Measurements from ENCODE around the gene RPA4. TPM values are rescaled to one million over a fixed set of nuclear protein-coding genes. Genes with fewer than 3 reads are reported as not detected.

RPA4 gene
- polyA plus RNA-seq, 5 donors = 0.15 to 0.29 (median 0.16) TPM; not detected in 1

Other genes starting within 250 kb of the RPA4 start
- 10 to 100 TPM in 4 of 5 donors, 1 to 10 TPM in 1; 9.0 to 18.4 (median 15.7) TPM for gene DIAPH2, start 199.1 kb upstream of the RPA4 start, polyA plus RNA-seq (ENCODE audit: insufficient read depth in 1 of 5, insufficient read length in 5 of 5, low replicate concordance in 1 of 5)